Sigmoid colon (tissue), 3 donors: Measurements from ENCODE around the gene SHLD2.
"Not testable (repeated sequence)": the region's sequence is repeated elsewhere in the genome, so short reads cannot be mapped to it uniquely, and the experiment has no call there.

Experiments used
- CTCF ChIP-seq, 4 experiments: fragments of 450-650 bp in 3 of 4; fragments of 200-600 bp in 1 of 4; IDR thresholded peaks; one replicate each; pipeline ENCODE4 v1.5.1; 2016 to 2019; ENCODE audit warnings: antibody characterized with exemption in 4 of 4, mild to moderate bottlenecking in 3 of 4, moderate library complexity in 2 of 4
- POLR2A ChIP-seq, 2 donors: fragments of 450-650 bp; IDR thresholded peaks; one replicate each; pipeline ENCODE4 v1.6.1; 2016; ENCODE audit warnings: antibody characterized with exemption in 2 of 2, mild to moderate bottlenecking in 2 of 2, moderate library complexity in 2 of 2

- TF ChIP-seq POLR2A, CTCF (IDR thresholded peaks at IDR 0.05): not testable (repeated sequence)
Measured at GRCh38 chr10:87118122-87118521, 23.1 kb downstream of the SHLD2 start.
